Hepatocyte (in vitro differentiated cells): ENCODE data around the gene AMPD1. TPM values are rescaled to one million over a fixed set of nuclear protein-coding genes. Genes with fewer than 3 reads are reported as not detected.

Experiments used
- DNase-seq: peaks from one replicate; pipeline ENCODE4 v3.0.0-alpha.2; 2016; ENCODE audit warnings: low spot score
- H2AFZ ChIP-seq: fragments of 200-600 bp; sonication (generic); 2 replicates; pipeline ENCODE4 v1.6.0; 2016; ENCODE audit warnings: antibody characterized with exemption, mild to moderate bottlenecking
- H3K27ac ChIP-seq: fragments of 200-600 bp; sonication (generic); 2 replicates; pipeline ENCODE4 v1.5.1; 2016; ENCODE audit warnings: mild to moderate bottlenecking
- H3K27me3 ChIP-seq: fragments of 200-600 bp; sonication (generic); 2 replicates; pipeline ENCODE4 v1.6.1; 2016
- H3K36me3 ChIP-seq: fragments of 200-600 bp; sonication (generic); replicated peaks from 2 replicates; pipeline ENCODE4 v1.5.1; 2016; ENCODE audit warnings: low read depth; ENCODE audit not compliant: insufficient read depth
- H3K4me1 ChIP-seq: fragments of 200-600 bp; sonication (generic); 2 replicates; pipeline ENCODE4 v1.5.1; 2016; ENCODE audit warnings: mild to moderate bottlenecking, moderate library complexity; ENCODE audit not compliant: insufficient read depth
- H3K4me2 ChIP-seq: fragments of 200-600 bp; sonication (generic); 2 replicates; pipeline ENCODE4 v1.6.0; 2016
- H3K4me3 ChIP-seq: fragments of 200-600 bp; sonication (generic); 2 replicates; pipeline ENCODE4 v1.5.1; 2016; ENCODE audit warnings: mild to moderate bottlenecking
- H3K79me2 ChIP-seq: fragments of 200-600 bp; sonication (generic); 2 replicates; pipeline ENCODE4 v1.6.0; 2017; ENCODE audit warnings: mild to moderate bottlenecking
- H3K9me2 ChIP-seq: fragments of 200-600 bp; sonication (generic); replicated peaks from 2 replicates; pipeline ENCODE4 v1.6.0; 2017; ENCODE audit warnings: mild to moderate bottlenecking; ENCODE audit not compliant: insufficient read depth
- H3K9me3 ChIP-seq: fragments of 200-600 bp; sonication (generic); 2 replicates; pipeline ENCODE4 v1.5.1; 2016; ENCODE audit warnings: low read depth, mild to moderate bottlenecking
- H4K20me1 ChIP-seq: fragments of 200-600 bp; sonication (generic); 2 replicates; pipeline ENCODE4 v1.6.0; 2016; ENCODE audit warnings: mild to moderate bottlenecking; ENCODE audit not compliant: insufficient read depth, poor library complexity, severe bottlenecking
- CTCF ChIP-seq: fragments of 200-600 bp; sonication (generic); IDR thresholded peaks from 2 replicates; pipeline ENCODE4 v1.5.1; 2016; ENCODE audit warnings: antibody characterized with exemption, mild to moderate bottlenecking; ENCODE audit not compliant: poor library complexity
- EZH2 ChIP-seq: fragments of 200-600 bp; sonication (generic); IDR thresholded peaks from 2 replicates; pipeline ENCODE4 v1.6.1; 2016; ENCODE audit warnings: antibody characterized with exemption, mild to moderate bottlenecking, borderline replicate concordance
- EZH2phosphoT487 ChIP-seq: fragments of 200-600 bp; sonication (generic); IDR thresholded peaks from one replicate; pipeline ENCODE4 v1.6.1; 2018; ENCODE audit warnings: antibody characterized with exemption, mild to moderate bottlenecking, low read depth, moderate library complexity; ENCODE audit not compliant: unreplicated experiment, severe bottlenecking
- WGBS: methylation state at CpG from one replicate; pipeline ENCODE4 v1.1.6; 2016; ENCODE audit warnings: low lambda C conversion rate; ENCODE audit errors: missing lambda C conversion rate; 5-methylcytosine and 5-hydroxymethylcytosine counted together
- polyA plus RNA-seq: library from polyadenylated mRNA; unstranded; fragments of >200 nt; fragmentation: Nextera tagmentation; extraction: Ambion mirVana; gene quantifications from 2 replicates; pipeline ENCODE4 v1.2.1, GENCODE V29; 2016
- total RNA-seq: library from RNA; depleted of rRNA; stranded (reverse); fragments of >200 nt; gene quantifications from 2 replicates; pipeline ENCODE4 v1.2.3, GENCODE V29; 2014

The AMPD1 gene
- total and polyA plus RNA-seq, 2 experiments from 2014 or later: not detected

- Histone ChIP-seq H4K20me1 (no peaks in the 10 kb centered on the region), H3K4me2 (peak overlapping the region; percentile 78), H3K27me3 (no peaks in the 10 kb centered on the region), H3K4me1 (no peaks in the 10 kb centered on the region), H3K79me2 (peaks cover 6% of the 10 kb centered on the region), H3K9me3 (no peaks in the 10 kb centered on the region), H3K9me2 (no peaks in the 10 kb centered on the region), H3K4me3 (peak overlapping the region; percentile 88), H2AFZ (peak overlapping the region; percentile 66), H3K36me3 (no peaks in the 10 kb centered on the region), H3K27ac (peak overlapping the region; percentile 82)
- no peak for TF ChIP-seq EZH2phosphoT487
- no peak for TF ChIP-seq EZH2
- TF ChIP-seq CTCF: peak; percentile 7
- WGBS: 5% methylated on average over 29 of the region's 45 CpGs
- peak; percentile 96 for DNase-seq
Observed at GRCh38 chr1:114670083-114671010, 25.0 kb downstream of the AMPD1 start.

- peak within 1 kb of the TSS; percentile 82 for H3K27ac ChIP-seq
- H3K27me3 ChIP-seq: no peaks in the 10 kb centered on the region
- no peak for TF ChIP-seq CTCF
- no peak for TF ChIP-seq EZH2
- no peak for TF ChIP-seq EZH2phosphoT487
- 1% methylated on average over 21 of the region's 50 CpGs for WGBS
- H3K4me3 ChIP-seq: peak within 1 kb of the TSS; percentile 88
- H3K4me1 ChIP-seq: no peaks in the 10 kb centered on the region
- H3K4me2 ChIP-seq: peak within 1 kb of the TSS; percentile 78
- H3K79me2 ChIP-seq: peaks cover 6% of the 10 kb centered on the region
- no peaks in the 10 kb centered on the region for H3K36me3 ChIP-seq
- no peaks in the 10 kb centered on the region for H3K9me2 ChIP-seq
- peak within 1 kb of the TSS; percentile 66 for H2AFZ ChIP-seq
- no peak for DNase-seq
- no peaks in the 10 kb centered on the region for H3K9me3 ChIP-seq
- no peaks in the 10 kb centered on the region for H4K20me1 ChIP-seq
Observed at GRCh38 chr1:114669562-114670082, 25.7 kb downstream of the AMPD1 start, which contains the start of gene DENND2C. TSS of gene DENND2C (minus strand) at chr1:114670049. CDS start at chr1:114625984, 44,065 bp downstream.

- Histone ChIP-seq H3K4me3 (peak overlapping the region; percentile 88), H3K4me2 (peak overlapping the region; percentile 78), H3K27ac (peak overlapping the region; percentile 82), H3K27me3 (no peaks in the 10 kb centered on the region), H3K79me2 (peaks cover 6% of the 10 kb centered on the region), H3K36me3 (no peaks in the 10 kb centered on the region), H2AFZ (peak overlapping the region; percentile 66), H3K4me1 (no peaks in the 10 kb centered on the region), H3K9me2 (no peaks in the 10 kb centered on the region), H4K20me1 (no peaks in the 10 kb centered on the region), H3K9me3 (no peaks in the 10 kb centered on the region)
- 33% methylated on average over 13 of the region's 13 CpGs for WGBS
- peak; percentile 18 for DNase-seq
- no peak for TF ChIP-seq EZH2phosphoT487
- no peak for TF ChIP-seq CTCF
- no peak for TF ChIP-seq EZH2
Observed at GRCh38 chr1:114668784-114669561, 26.4 kb downstream of the AMPD1 start.
